ENCODE measurements around the gene FHL2. TPM values are rescaled to one million over a fixed set of nuclear protein-coding genes. Genes with fewer than 3 reads are reported as not detected.

The FHL2 gene
- total and polyA plus RNA-seq, 2 of the 13 experiments (the other 11 are each of a cell fraction or from before 2014, with no cell fraction given): 1.9 to 74.8 TPM

DNA sequence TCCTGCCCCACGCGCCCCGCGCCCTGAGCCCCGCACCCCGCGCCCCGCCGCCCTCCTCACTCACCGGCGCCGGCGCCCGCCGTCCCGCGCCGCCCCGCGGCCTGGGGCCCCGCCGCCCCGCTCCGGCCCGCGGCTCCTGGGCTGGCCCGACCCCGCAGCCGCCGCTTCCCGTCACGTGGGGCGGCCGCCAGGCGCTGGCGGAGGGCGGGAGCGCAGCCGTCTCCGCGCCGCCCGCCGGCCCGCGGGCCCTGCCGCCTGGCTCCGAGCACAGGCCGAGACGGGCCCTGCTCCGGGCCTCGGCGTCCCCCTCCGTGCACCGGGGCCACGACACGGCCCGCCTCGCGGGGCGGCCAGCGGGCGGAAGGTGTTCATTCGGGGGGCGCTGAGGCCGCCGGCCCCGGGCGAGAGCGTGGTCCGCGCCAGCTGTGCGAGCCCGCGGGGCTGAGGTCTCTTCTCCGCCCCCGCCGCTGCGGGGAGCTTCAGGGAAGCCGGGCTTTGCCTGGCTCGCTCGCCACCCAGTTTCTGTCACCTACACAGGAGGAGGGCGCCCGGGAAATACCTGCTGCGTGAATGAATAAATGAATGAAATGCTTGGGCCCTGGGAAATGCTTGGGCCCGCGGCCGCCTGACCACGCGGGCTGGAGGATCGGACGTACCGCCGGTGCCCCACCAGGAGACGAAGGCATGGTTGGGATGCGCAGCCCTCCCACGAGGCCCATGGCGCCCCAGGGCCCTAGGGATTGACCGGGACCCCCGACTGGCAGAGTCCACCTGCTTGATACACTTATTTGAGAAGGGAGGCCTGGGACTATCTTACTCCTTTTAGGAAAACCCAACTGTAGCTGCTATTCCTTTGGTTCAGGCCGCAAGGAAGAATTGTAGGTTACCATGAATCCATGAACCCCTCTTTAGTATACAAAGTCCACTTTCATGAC, 69.0 kb downstream of the FHL2 start, which contains the start of gene TGFBRAP1 (continued):
- TF ChIP-seq, protein P1, sequence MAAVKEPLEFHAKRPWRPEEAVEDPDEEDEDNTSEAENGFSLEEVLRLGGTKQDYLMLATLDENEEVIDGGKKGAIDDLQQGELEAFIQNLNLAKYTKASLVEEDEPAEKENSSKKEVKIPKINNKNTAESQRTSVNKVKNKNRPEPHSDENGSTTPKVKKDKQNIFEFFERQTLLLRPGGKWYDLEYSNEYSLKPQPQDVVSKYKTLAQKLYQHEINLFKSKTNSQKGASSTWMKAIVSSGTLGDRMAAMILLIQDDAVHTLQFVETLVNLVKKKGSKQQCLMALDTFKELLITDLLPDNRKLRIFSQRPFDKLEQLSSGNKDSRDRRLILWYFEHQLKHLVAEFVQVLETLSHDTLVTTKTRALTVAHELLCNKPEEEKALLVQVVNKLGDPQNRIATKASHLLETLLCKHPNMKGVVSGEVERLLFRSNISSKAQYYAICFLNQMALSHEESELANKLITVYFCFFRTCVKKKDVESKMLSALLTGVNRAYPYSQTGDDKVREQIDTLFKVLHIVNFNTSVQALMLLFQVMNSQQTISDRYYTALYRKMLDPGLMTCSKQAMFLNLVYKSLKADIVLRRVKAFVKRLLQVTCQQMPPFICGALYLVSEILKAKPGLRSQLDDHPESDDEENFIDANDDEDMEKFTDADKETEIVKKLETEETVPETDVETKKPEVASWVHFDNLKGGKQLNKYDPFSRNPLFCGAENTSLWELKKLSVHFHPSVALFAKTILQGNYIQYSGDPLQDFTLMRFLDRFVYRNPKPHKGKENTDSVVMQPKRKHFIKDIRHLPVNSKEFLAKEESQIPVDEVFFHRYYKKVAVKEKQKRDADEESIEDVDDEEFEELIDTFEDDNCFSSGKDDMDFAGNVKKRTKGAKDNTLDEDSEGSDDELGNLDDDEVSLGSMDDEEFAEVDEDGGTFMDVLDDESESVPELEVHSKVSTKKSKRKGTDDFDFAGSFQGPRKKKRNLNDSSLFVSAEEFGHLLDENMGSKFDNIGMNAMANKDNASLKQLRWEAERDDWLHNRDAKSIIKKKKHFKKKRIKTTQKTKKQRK (IDR thresholded peaks at IDR 0.05; ENCODE audit: low read length): no peak
- no peak for TF ChIP-seq ZNF747 (CRISPR knock-in tag; IDR thresholded peaks at IDR 0.05; ENCODE audit: borderline replicate concordance)
- TF ChIP-seq REXO4 (CRISPR knock-in tag; IDR thresholded peaks at IDR 0.05; ENCODE audit: borderline replicate concordance): 0 out of 2 replicates have a peak, but pooled peaks have one; percentile 77
- TF ChIP-seq NCOA1 (CRISPR knock-in tag; IDR thresholded peaks at IDR 0.05): peak; percentile 65; the same call in 1 of the 2 replicates
- peak; percentile 18; the same call in 1 of the 2 replicates for TF ChIP-seq GATA4 (IDR thresholded peaks at IDR 0.05; ENCODE audit: borderline replicate concordance, low read depth)
- no peak for TF ChIP-seq ATRX (CRISPR knock-in tag; IDR thresholded peaks at IDR 0.05; ENCODE audit: borderline replicate concordance)
- TF ChIP-seq XRCC5 (optimal IDR thresholded peaks at IDR 0.05; ENCODE audit: low read length): peak; percentile 61
- TF ChIP-seq, protein P2, sequence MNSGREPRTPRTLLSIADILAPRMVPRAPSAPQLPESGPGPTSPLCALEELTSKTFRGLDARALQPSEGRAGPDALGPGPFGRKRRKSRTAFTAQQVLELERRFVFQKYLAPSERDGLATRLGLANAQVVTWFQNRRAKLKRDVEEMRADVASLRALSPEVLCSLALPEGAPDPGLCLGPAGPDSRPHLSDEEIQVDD (CRISPR knock-in tag; IDR thresholded peaks at IDR 0.05; ENCODE audit: borderline replicate concordance): no peak
- TF ChIP-seq ZNF761 (CRISPR knock-in tag; conservative IDR thresholded peaks at IDR 0.05): no peak
- TF ChIP-seq ZNF367 (CRISPR knock-in tag; IDR thresholded peaks at IDR 0.05; ENCODE audit: borderline replicate concordance): 0 out of 2 replicates have a peak, but pooled peaks have one; percentile 57
- TF ChIP-seq CBX2 (IDR thresholded peaks at IDR 0.05; ENCODE audit: low read depth, low read length): no peak
- TF ChIP-seq CBX2 (CRISPR knock-in tag; IDR thresholded peaks at IDR 0.05; ENCODE audit: low read depth): no peak
- TF ChIP-seq CHCHD3 (CRISPR knock-in tag; IDR thresholded peaks at IDR 0.05): no peak
- peak; percentile 66; the same call in 1 of the 2 replicates for TF ChIP-seq GFI1 (CRISPR knock-in tag; IDR thresholded peaks at IDR 0.05; ENCODE audit: borderline replicate concordance)
- TF ChIP-seq, protein P3, sequence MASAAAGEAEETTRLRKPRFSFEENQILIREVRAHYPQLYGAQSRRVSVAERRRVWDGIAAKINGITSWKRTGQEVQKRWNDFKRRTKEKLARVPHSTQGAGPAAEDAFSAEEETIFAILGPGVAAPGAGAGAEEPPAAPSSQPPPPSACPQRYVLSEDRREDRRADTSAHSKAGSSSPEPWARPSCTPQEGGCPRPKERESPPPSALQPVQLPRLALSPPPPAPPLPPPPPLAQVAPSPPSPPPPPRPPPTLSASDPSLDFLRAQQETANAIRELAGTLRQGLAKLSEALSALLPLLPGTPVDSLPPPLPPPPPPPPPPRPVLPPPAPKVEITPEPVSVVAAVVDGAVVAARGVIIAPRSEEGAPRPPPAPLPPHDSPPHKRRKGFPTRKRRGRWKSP (CRISPR knock-in tag; IDR thresholded peaks at IDR 0.05): peak; percentile 69; the same call in 1 of the 2 replicates
- TF ChIP-seq ZNF224 (CRISPR knock-in tag; IDR thresholded peaks at IDR 0.05): 0 out of 2 replicates have a peak, but pooled peaks have one; percentile 50
- TF ChIP-seq MYNN (CRISPR knock-in tag; IDR thresholded peaks at IDR 0.05; ENCODE audit: low read depth): no peak
- TF ChIP-seq ATF7-NPFF (CRISPR knock-in tag; IDR thresholded peaks at IDR 0.05; ENCODE audit: low read depth): no peak; the same call in 1 of the 2 replicates
- peak; percentile 60 for TF ChIP-seq ZSCAN25 (CRISPR knock-in tag; IDR thresholded peaks at IDR 0.05)
- peak; percentile 68 to 71; a peak in 3 of 4 replicates for TF ChIP-seq POLR2A (IDR thresholded peaks at IDR 0.05; ENCODE audit: insufficient read depth in 1 of 2, low read depth in 2 of 2, low read length in 2 of 2)
- TF ChIP-seq RFX1 (IDR thresholded peaks at IDR 0.05): no peak
- 0 out of 2 replicates have a peak, but pooled peaks have one; percentile 66 for TF ChIP-seq ZNF235 (CRISPR knock-in tag; IDR thresholded peaks at IDR 0.05; ENCODE audit: borderline replicate concordance)
- peak; percentile 87 for TF ChIP-seq KMT2A (CRISPR knock-in tag; IDR thresholded peaks at IDR 0.05)
- no peak for TF ChIP-seq ZNF776 (CRISPR knock-in tag; IDR thresholded peaks at IDR 0.05)
- TF ChIP-seq KDM5B (CRISPR knock-in tag; IDR thresholded peaks at IDR 0.05; ENCODE audit: borderline replicate concordance): peak; percentile 90
- peak; percentile 70 for TF ChIP-seq SAFB2 (CRISPR knock-in tag; IDR thresholded peaks at IDR 0.05; ENCODE audit: borderline replicate concordance, low read depth)

All from HepG2 (cell line).